Fibroblast of pulmonary artery (primary cell): Measurements from ENCODE around the gene CENPP.

Source experiments
- DNase-seq: peaks from one replicate; pipeline ENCODE4 v3.0.0-alpha.2; 2010; ENCODE audit warnings: low read depth
- H3K4me3 ChIP-seq: replicated peaks from 2 replicates; pipeline ENCODE4 v1.5.1; 2011; ENCODE audit warnings: low read depth, mild to moderate bottlenecking, control low read depth, low read length, moderate library complexity
- TF ChIP-seq, protein P1 (sequence below): IDR thresholded peaks from 2 replicates; pipeline ENCODE4 v1.5.1; 2011; ENCODE audit warnings: mild to moderate bottlenecking, control low read depth, low read length, inconsistent platforms; ENCODE audit errors: missing control alignments

Gene CENPP

DNA sequence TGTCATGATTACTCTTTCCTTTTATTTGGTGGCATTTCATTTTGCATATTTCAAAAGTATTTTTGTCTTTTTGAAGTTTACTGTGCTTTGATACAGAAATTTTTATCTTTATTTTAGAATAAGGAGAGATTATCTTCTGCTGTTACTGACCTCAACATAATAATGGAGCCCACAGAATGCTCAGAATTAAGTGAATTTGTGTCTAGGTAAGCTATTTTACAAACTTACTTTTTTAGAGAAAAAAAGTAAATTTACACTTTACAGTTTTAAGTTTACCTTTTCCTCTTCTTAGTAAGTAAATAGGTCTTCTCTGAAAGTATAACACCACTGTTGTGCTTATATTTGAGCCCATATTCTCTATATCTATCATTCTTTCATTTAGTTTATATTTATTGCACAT lies 19.8 kb downstream of the CENPP start:
- no peak overlapping the region for H3K4me3 ChIP-seq
- TF ChIP-seq, protein P1, sequence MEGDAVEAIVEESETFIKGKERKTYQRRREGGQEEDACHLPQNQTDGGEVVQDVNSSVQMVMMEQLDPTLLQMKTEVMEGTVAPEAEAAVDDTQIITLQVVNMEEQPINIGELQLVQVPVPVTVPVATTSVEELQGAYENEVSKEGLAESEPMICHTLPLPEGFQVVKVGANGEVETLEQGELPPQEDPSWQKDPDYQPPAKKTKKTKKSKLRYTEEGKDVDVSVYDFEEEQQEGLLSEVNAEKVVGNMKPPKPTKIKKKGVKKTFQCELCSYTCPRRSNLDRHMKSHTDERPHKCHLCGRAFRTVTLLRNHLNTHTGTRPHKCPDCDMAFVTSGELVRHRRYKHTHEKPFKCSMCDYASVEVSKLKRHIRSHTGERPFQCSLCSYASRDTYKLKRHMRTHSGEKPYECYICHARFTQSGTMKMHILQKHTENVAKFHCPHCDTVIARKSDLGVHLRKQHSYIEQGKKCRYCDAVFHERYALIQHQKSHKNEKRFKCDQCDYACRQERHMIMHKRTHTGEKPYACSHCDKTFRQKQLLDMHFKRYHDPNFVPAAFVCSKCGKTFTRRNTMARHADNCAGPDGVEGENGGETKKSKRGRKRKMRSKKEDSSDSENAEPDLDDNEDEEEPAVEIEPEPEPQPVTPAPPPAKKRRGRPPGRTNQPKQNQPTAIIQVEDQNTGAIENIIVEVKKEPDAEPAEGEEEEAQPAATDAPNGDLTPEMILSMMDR, result no peak
- DNase-seq, result no peak

DNA sequence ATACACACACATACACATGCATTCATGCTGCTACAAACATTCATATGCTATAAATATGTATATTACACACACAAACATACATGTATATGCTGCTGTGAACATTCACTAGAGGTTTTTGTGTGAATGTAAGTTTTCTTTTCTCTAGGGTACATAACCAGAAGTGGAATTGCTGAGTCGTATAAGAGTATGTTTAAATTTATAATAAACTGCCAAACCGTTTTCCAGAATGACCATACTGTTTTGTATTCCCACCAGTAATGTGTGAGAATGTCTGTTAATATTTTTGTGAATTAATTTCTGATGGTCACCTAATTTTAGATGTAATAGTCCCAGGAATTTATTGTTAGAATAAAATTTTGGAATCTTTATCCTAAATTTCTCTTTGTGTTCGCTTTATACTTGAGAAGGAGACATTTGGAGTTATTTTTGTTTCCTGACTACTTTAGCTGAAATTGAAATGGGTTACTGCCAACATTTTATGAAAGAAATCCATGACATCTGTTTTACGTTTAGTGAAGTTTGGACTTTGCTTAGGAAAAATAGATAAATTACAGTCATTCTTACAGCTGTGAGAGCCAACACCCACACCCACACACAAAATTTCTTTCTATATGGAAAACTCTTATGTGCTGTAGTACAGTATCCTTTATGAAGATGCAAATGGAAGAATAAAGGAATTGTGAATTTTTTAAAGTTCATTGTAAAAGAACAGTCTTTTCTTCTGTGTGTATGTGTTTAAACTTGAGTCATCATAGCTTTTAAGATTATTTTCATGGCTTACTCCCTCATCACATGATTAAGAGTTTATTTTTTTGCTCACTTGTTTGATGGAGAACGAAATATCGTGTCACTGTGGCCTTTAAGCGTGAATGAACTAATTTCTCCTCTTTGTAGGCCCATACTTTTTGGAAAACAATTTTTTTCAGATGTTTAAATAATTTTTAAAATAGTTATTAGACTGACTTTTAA lies 24.3 kb downstream of the CENPP start:
- no peak overlapping the region for H3K4me3 ChIP-seq
- peak; percentile 62 for DNase-seq
- TF ChIP-seq, protein P1, result no peak

DNA sequence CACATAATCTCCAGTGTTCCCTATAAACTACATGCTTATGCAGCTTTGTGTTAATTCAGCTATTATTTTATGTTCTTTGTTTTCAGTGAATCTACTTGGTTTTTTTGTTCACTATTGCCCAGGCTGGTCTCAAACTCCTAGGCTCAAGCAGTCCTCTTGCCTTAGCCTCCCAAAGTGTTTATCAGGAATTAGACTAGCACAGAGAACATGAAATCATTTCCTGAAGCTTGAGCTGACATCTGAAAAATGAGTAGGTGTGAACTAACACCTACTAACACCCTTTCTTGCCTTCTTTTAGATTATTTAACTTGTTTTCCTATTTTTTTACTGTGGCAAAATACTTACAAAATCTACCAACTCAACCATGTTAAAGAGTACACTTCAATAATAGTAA lies 25.0 kb downstream of the CENPP start:
- DNase-seq, result peak; percentile 6
- H3K4me3 ChIP-seq, result no peak overlapping the region
- TF ChIP-seq, protein P1, result no peak

DNA sequence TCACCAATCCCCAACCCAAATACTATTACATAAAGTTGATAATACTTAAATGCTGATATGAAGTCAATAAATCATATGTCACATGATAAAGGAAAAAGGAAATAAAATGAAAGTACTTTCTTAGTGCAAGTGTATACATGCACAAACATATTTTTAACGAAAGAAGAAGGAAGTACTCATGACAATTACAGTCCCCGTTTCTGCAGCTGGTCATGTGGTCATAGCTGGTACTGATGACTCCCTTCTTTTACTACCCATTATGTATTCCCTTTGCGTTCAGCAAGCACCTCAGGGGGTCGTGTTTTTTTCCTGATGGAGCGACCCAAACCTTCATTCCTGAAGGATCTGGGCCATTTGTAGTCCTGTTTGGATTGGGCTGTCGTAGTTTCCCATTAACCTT lies 27.3 kb downstream of the CENPP start:
- no peak for DNase-seq
- TF ChIP-seq, protein P1, result no peak
- no peak overlapping the region for H3K4me3 ChIP-seq

DNA sequence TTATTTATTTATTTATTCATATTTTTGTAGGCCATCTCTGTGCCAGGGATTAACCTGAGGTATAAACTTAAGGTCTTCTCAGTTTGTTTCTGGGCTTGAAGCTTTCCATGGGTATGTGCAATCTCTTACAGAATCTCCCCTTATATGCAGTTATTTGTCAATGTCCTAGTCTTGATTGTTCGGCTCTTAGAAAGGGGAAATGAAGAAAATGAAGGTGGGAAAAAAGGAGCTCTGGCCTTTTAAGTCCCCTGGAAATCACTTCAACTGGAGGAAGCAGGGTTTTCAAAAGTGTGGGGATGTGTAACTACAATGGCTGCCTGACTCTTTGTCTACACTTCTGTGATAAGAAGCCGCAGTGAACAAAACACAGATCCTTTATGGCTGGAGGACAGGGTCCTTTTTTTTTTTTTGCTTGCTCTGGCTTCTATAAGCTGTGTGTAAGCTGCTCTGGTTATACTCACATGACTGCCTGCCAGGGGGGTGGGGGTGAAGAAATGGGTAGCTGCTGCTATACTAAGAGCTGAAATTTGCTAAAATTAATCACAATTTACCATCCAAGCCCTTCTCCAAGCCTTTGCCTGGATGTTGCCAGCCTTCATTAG lies 33.7 kb downstream of the CENPP start:
- H3K4me3 ChIP-seq, result no peak overlapping the region
- peak; percentile 37 for DNase-seq
- TF ChIP-seq, protein P1, result no peak

DNA sequence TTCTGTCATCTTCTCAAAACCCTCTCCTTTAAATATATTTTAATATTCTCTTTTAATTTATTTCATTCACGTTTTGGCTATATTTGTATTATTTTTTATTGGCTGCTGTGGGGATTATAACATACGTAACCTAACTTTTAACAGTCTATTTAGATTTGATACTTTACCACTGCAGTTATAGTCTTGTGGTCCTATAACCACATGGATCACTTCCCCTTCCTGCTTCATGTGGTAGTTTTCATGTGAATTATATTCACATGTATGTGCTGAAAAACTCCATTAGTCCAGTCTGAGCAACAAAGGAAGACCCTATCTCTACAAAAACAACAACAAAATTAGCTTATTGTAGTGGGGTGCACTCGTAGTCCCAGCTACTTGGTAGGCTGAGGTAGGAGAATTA lies 34.3 kb downstream of the CENPP start:
- TF ChIP-seq, protein P1, result no peak
- DNase-seq, result no peak
- H3K4me3 ChIP-seq, result no peak overlapping the region
